ENCODE data around the gene CYTH4. TPM values are rescaled to one million over a fixed set of nuclear protein-coding genes. Genes with fewer than 3 reads are reported as not detected.

CYTH4 gene
- total and polyA plus RNA-seq, 2 of the 8 experiments (the other 6 are each of a cell fraction or from before 2014, with no cell fraction given) = 0.09 TPM; not detected in 1

DNA sequence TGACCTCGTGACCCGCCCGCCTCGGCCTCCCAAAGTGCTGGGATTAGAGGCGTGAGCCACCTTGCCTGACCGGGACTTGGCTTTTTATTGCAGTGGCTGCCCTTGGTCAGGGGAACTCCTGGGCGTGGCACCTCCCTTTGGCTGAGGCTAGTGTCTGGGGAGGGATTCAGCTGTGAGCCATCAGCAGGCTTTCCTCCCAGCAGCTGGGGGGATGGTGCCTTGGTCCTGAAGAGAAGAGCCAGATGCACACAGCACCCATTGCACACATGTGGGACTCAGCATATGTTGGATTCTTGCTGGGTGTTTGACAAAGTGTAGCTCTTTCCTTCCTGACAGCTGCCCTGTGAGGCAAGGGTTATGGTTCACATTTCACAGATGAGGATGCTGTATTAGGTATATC lies 8.4 kb downstream of the CYTH4 start (continued):
- TF ChIP-seq EGR1 (IDR thresholded peaks at IDR 0.05; ENCODE audit: borderline replicate concordance, low read depth, low read length) = no peak
- no peak for TF ChIP-seq KDM1A (IDR thresholded peaks at IDR 0.05; ENCODE audit: borderline replicate concordance, low read length)
- TF ChIP-seq POLR2A (IDR thresholded peaks at IDR 0.05; ENCODE audit: control extremely low read depth in 1 of 2, low read depth in 2 of 2, low read length in 2 of 2) = no peak
- TF ChIP-seq, protein P1, sequence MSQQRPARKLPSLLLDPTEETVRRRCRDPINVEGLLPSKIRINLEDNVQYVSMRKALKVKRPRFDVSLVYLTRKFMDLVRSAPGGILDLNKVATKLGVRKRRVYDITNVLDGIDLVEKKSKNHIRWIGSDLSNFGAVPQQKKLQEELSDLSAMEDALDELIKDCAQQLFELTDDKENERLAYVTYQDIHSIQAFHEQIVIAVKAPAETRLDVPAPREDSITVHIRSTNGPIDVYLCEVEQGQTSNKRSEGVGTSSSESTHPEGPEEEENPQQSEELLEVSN (IDR thresholded peaks at IDR 0.05) = no peak
- TF ChIP-seq BRCA1 (IDR thresholded peaks at IDR 0.05; ENCODE audit: low read depth, low read length) = no peak
- no peak for TF ChIP-seq SRF (IDR thresholded peaks at IDR 0.05; ENCODE audit: low read depth, low read length)

Data from H1 (cell line).